GM19025 (cell line): Measurements from ENCODE around the gene KIAA1755.

Source experiments
- ATAC-seq: cut with Tn5 transposase; IDR thresholded peaks from one replicate; pipeline ENCODE4 v1.9.1; 2021; ENCODE audit warnings: mild to moderate bottlenecking, low read depth, moderate library complexity; ENCODE audit not compliant: unreplicated experiment

Gene KIAA1755

GRCh38 chr20:38243709-38244020 lies 16.9 kb downstream of the KIAA1755 start:
- no peak for ATAC-seq

GRCh38 chr20:38242848-38243708 lies 17.5 kb downstream of the KIAA1755 start:
- ATAC-seq, result no peak

GRCh38 chr20:38241201-38241600 lies 19.3 kb downstream of the KIAA1755 start:
- ATAC-seq, result no peak

- no peak for ATAC-seq
These were observed 21.1 kb downstream of the KIAA1755 start for GRCh38 chr20:38239441-38239840.

GRCh38 chr20:38238829-38239228 lies 21.7 kb downstream of the KIAA1755 start:
- no peak for ATAC-seq

- ATAC-seq, result no peak
These were observed 23.2 kb downstream of the KIAA1755 start for GRCh38 chr20:38237381-38237780.

GRCh38 chr20:38231531-38232121 lies 28.9 kb downstream of the KIAA1755 start:
- ATAC-seq, result no peak

GRCh38 chr20:38230957-38231526 lies 29.5 kb downstream of the KIAA1755 start:
- ATAC-seq, result no peak

GRCh38 chr20:38230253-38230551 lies 30.3 kb downstream of the KIAA1755 start:
- no peak for ATAC-seq

GRCh38 chr20:38229376-38230252 lies 30.9 kb downstream of the KIAA1755 start:
- ATAC-seq, result no peak

- ATAC-seq, result no peak
These were observed 32.1 kb downstream of the KIAA1755 start for GRCh38 chr20:38228436-38228835.

- no peak for ATAC-seq
These were observed 32.8 kb downstream of the KIAA1755 start for GRCh38 chr20:38227420-38228360.

GRCh38 chr20:38226553-38226952 lies 34.0 kb downstream of the KIAA1755 start:
- ATAC-seq, result no peak

GRCh38 chr20:38225900-38226263 lies 34.7 kb downstream of the KIAA1755 start:
- no peak for ATAC-seq

- no peak for ATAC-seq
These were observed 35.2 kb downstream of the KIAA1755 start for GRCh38 chr20:38225240-38225899.

GRCh38 chr20:38224531-38224930 lies 36.0 kb downstream of the KIAA1755 start:
- no peak for ATAC-seq

GRCh38 chr20:38223743-38224100 lies 36.8 kb downstream of the KIAA1755 start:
- no peak for ATAC-seq

- ATAC-seq, result no peak
These were observed 37.4 kb downstream of the KIAA1755 start for GRCh38 chr20:38222923-38223742.
